Panc1 (cell line): Measurements from ENCODE around the gene AGR3. TPM values are rescaled to one million over a fixed set of nuclear protein-coding genes. Genes with fewer than 3 reads are reported as not detected.
A peak's percentile ranks its signal among the peaks of the same experiment; 100 is the strongest.

ENCODE experiments used
- ATAC-seq: fragments of 200-7000 bp; cut with Tn5 transposase; 2 replicates; pipeline ENCODE4 v1.9.1; 2020; ENCODE audit warnings: mild to moderate bottlenecking, moderate library complexity
- BruUV-seq: library from RNA; stranded (reverse); fragments of 400-500 nt; replicated peaks from 2 replicates; lab custom pipeline; 2021; lab: Mats Ljungman, UMichigan
- CTCF ChIA-PET: fragments of 300-600 bp; sonication (Branson Sonifier 250); formaldehyde crosslinking; loops from one replicate; lab custom pipeline; 2022; ENCODE audit warnings: antibody characterized with exemption; lab: Charles Lee
- POLR2A ChIA-PET: fragments of 300-600 bp; sonication (Branson Sonifier 250); formaldehyde crosslinking; loops from one replicate; lab custom pipeline; 2022; ENCODE audit warnings: antibody characterized with exemption; lab: Charles Lee
- DNase-seq: peaks from one replicate; pipeline ENCODE4 v3.0.0-alpha.2; 2010; ENCODE audit warnings: low read depth, low spot score
- H3K27ac ChIP-seq: 2 replicates; pipeline ENCODE4 v1.5.1; 2011; ENCODE audit warnings: mild to moderate bottlenecking, low read length, inconsistent platforms
- H3K27me3 ChIP-seq: fragments of 200-500 bp; sonication (Bioruptor generic); 2 replicates; pipeline ENCODE4 v1.6.0; 2014; ENCODE audit warnings: low read length, inconsistent platforms; ENCODE audit not compliant: control insufficient read depth, insufficient read depth
- H3K36me3 ChIP-seq: fragments of 200-500 bp; sonication (Bioruptor generic); 2 replicates; pipeline ENCODE4 v1.5.1; 2014; ENCODE audit warnings: inconsistent platforms, mild to moderate bottlenecking, low read length, moderate library complexity; ENCODE audit not compliant: control insufficient read depth, insufficient read depth
- H3K4me1 ChIP-seq: 2 replicates; pipeline ENCODE4 v1.5.1; 2011; ENCODE audit warnings: inconsistent platforms, mild to moderate bottlenecking, low read length, moderate library complexity; ENCODE audit not compliant: control insufficient read depth, insufficient read depth
- H3K4me3 ChIP-seq, 2 experiments: 2 replicates each; pipeline ENCODE4 v1.5.1; 2011 to 2012; ENCODE audit warnings: low read depth in 2 of 2, low read length in 2 of 2, mild to moderate bottlenecking in 2 of 2, inconsistent platforms in 1 of 2, moderate library complexity in 1 of 2
- H3K9me3 ChIP-seq: fragments of 200-500 bp; sonication (Bioruptor generic); 2 replicates; pipeline ENCODE4 v1.5.1; 2014; ENCODE audit warnings: low read depth, mild to moderate bottlenecking, inconsistent platforms, low read length, moderate library complexity; ENCODE audit not compliant: control insufficient read depth, insufficient read depth
- POLR2AphosphoS5 ChIP-seq: IDR thresholded peaks from 2 replicates; pipeline ENCODE4 v1.6.1; 2012; ENCODE audit warnings: mild to moderate bottlenecking, low read depth, low read length, moderate library complexity
- SIN3A ChIP-seq: IDR thresholded peaks from 2 replicates; pipeline ENCODE4 v1.6.1; 2012; ENCODE audit warnings: low read depth, mild to moderate bottlenecking, low read length, moderate library complexity, borderline replicate concordance; ENCODE audit not compliant: insufficient read depth
- TCF7L2 ChIP-seq: IDR thresholded peaks from 2 replicates; pipeline ENCODE4 v1.6.1; 2011; ENCODE audit warnings: mild to moderate bottlenecking, low read depth, low read length, inconsistent platforms
- in situ Hi-C: cut with HindIII; loops from 2 replicates; pipeline ENCODE4 v1.10.0; 2016; ENCODE audit warnings: low sequenced_read_pairs, low pct_unique_long_range_greater_than_20kb
- intact Hi-C: fragments of 100-400 bp; cut with micrococcal nuclease; formaldehyde crosslinking; loops from one replicate; pipeline ENCODE4 v1.10.0; 2022; ENCODE audit not compliant: unreplicated experiment
- total RNA-seq: library from RNA; stranded (reverse); gene quantifications from one replicate; pipeline ENCODE4 v1.2.1, GENCODE V29; 2021; ENCODE audit not compliant: unreplicated experiment
- TF ChIP-seq, protein P1 (sequence below): fragments of 450-650 bp; IDR thresholded peaks from 2 replicates; pipeline ENCODE4 v1.5.1; 2017; ENCODE audit warnings: mild to moderate bottlenecking
- TF ChIP-seq, protein P2 (sequence below), 2 experiments: IDR thresholded peaks; 2 replicates each; pipeline ENCODE4 v1.6.1; 2011 to 2012; ENCODE audit warnings: low read depth in 2 of 2, control low read depth in 1 of 2, low read length in 1 of 2, mild to moderate bottlenecking in 1 of 2, moderate library complexity in 1 of 2; ENCODE audit not compliant: insufficient read depth in 1 of 2

The AGR3 gene
- total RNA-seq, 1 experiment from 2014 or later, result not detected

DNA sequence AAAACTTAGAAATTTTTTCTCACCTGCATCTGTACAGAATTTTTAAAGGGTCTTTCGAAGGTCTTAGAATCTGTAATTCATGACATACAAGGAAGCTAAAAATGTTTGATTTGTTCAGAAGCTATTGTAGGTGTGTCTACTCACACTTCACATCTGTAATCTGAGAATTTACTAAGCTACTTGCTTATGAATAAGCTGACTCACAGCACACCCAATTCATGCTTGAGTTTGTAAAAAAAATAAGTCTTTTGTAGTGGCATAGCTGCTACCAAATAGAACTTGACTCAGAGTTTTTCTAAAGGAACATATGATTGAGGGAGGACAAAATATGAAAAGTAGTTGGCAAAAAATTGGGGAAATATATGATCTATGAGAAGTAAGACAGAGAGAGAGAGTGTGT lies 64.2 kb downstream of the AGR3 start:
- peaks cover 7% of the 10 kb centered on the region for H3K4me1 ChIP-seq
- CTCF ChIA-PET, result interaction anchor here (0.6 to 0.7 kb wide), 2 partner anchors 122 to 286 kb away, joined by 4 read pairs; no protein-coding TSS in a partner anchor
- no peak for DNase-seq
- H3K36me3 ChIP-seq, result no peaks in the 10 kb centered on the region
- H3K27me3 ChIP-seq, result no peaks in the 10 kb centered on the region
- no peak for ATAC-seq
- intact Hi-C loops, result no loop called here
- 0 out of 2 replicates have a peak overlapping the region, but pooled peaks have one; percentile 8 for H3K27ac ChIP-seq
- TF ChIP-seq SIN3A, result no peak
- no peak for TF ChIP-seq TCF7L2
- TF ChIP-seq, protein P1, sequence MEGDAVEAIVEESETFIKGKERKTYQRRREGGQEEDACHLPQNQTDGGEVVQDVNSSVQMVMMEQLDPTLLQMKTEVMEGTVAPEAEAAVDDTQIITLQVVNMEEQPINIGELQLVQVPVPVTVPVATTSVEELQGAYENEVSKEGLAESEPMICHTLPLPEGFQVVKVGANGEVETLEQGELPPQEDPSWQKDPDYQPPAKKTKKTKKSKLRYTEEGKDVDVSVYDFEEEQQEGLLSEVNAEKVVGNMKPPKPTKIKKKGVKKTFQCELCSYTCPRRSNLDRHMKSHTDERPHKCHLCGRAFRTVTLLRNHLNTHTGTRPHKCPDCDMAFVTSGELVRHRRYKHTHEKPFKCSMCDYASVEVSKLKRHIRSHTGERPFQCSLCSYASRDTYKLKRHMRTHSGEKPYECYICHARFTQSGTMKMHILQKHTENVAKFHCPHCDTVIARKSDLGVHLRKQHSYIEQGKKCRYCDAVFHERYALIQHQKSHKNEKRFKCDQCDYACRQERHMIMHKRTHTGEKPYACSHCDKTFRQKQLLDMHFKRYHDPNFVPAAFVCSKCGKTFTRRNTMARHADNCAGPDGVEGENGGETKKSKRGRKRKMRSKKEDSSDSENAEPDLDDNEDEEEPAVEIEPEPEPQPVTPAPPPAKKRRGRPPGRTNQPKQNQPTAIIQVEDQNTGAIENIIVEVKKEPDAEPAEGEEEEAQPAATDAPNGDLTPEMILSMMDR, result no peak
- TF ChIP-seq, protein P2, sequence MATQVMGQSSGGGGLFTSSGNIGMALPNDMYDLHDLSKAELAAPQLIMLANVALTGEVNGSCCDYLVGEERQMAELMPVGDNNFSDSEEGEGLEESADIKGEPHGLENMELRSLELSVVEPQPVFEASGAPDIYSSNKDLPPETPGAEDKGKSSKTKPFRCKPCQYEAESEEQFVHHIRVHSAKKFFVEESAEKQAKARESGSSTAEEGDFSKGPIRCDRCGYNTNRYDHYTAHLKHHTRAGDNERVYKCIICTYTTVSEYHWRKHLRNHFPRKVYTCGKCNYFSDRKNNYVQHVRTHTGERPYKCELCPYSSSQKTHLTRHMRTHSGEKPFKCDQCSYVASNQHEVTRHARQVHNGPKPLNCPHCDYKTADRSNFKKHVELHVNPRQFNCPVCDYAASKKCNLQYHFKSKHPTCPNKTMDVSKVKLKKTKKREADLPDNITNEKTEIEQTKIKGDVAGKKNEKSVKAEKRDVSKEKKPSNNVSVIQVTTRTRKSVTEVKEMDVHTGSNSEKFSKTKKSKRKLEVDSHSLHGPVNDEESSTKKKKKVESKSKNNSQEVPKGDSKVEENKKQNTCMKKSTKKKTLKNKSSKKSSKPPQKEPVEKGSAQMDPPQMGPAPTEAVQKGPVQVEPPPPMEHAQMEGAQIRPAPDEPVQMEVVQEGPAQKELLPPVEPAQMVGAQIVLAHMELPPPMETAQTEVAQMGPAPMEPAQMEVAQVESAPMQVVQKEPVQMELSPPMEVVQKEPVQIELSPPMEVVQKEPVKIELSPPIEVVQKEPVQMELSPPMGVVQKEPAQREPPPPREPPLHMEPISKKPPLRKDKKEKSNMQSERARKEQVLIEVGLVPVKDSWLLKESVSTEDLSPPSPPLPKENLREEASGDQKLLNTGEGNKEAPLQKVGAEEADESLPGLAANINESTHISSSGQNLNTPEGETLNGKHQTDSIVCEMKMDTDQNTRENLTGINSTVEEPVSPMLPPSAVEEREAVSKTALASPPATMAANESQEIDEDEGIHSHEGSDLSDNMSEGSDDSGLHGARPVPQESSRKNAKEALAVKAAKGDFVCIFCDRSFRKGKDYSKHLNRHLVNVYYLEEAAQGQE (IDR thresholded peaks at IDR 0.05; ENCODE audit: insufficient read depth in 1 of 2, low read depth in 2 of 2, low read length in 1 of 2), result no peak
- no peak for TF ChIP-seq POLR2AphosphoS5
- no peak overlapping the region for H3K4me3 ChIP-seq
- no peaks in the 10 kb centered on the region for H3K9me3 ChIP-seq
- in situ Hi-C loops, result no loop called here
- BruUV-seq, result no TSS peak
- POLR2A ChIA-PET, result no interaction called here

DNA sequence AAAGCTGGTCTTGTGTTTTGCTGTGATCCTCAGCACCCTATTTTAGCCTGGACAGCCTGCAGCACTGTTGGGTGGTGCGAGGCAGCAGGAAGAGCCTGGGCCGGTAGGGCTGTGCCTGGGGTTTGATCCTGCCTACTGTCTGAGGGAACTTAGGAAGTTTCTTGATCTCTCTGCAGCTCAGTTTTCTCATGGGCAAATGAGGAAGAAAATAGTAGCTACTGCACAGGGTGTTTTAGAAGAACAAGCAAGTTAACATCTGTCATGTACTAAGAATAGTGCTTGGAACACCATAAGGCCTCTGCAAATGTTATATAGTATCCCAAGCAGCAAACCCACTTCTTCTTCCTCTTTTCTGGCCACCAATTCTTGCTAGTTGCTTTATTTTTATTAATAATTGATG lies 65.0 kb downstream of the AGR3 start:
- in situ Hi-C loops (no loop called here), intact Hi-C loops (no loop called here)
- DNase-seq (no peak), ATAC-seq (no peak)
- no TSS peak for BruUV-seq
- TF ChIP-seq, protein P2 (IDR thresholded peaks at IDR 0.05; ENCODE audit: insufficient read depth in 1 of 2, low read depth in 2 of 2, low read length in 1 of 2), result no peak
- TF ChIP-seq TCF7L2 (no peak), POLR2AphosphoS5 (no peak), SIN3A (no peak)
- TF ChIP-seq, protein P1, result no peak
- CTCF ChIA-PET, result interaction anchor here (0.7 kb wide), 1 partner anchor 287 kb away, joined by 4 read pairs; no protein-coding TSS in a partner anchor
- no peak overlapping the region for H3K27ac ChIP-seq
- H3K4me1 ChIP-seq, result peaks cover 10% of the 10 kb centered on the region
- H3K9me3 ChIP-seq, result no peaks in the 10 kb centered on the region
- H3K4me3 ChIP-seq, result no peak overlapping the region
- POLR2A ChIA-PET, result interaction anchor here (0.6 kb wide), 1 partner anchor 30 kb away, joined by 3 read pairs; no protein-coding TSS in a partner anchor
- H3K36me3 ChIP-seq, result no peaks in the 10 kb centered on the region
- no peaks in the 10 kb centered on the region for H3K27me3 ChIP-seq
